NCI-H1105 treated with DMSO at 0.1 percent for 48 hours (cell line): Measurements from ENCODE around the gene MTURN.
"Not testable (repeated sequence)": the region's sequence is repeated elsewhere in the genome, so short reads cannot be mapped to it uniquely, and the experiment has no call there.

Experiments
- DNase-seq: peaks from one replicate; lab custom pipeline; 2025; lab: John Stamatoyannopoulos, UW

Gene MTURN

DNA sequence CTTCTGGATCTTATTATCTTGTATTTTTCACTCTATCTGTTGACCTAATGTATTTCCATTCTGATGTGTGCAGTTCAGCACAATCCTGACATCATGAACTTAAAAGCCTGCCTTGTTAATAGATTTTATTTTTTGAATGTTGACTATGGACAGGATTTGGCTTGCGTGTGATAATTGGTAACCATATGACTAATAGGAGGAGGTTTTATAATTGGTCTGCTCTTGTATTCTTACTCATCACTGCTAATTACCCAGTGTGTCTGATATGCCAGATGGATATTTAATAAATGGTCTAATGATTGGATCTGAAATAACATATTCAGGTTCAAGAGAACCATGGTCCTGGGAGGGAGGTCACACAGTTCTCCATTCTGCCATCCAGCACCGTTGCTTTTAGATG is 45.9 kb downstream of the MTURN start:
- DNase-seq: peak; percentile 19

DNA sequence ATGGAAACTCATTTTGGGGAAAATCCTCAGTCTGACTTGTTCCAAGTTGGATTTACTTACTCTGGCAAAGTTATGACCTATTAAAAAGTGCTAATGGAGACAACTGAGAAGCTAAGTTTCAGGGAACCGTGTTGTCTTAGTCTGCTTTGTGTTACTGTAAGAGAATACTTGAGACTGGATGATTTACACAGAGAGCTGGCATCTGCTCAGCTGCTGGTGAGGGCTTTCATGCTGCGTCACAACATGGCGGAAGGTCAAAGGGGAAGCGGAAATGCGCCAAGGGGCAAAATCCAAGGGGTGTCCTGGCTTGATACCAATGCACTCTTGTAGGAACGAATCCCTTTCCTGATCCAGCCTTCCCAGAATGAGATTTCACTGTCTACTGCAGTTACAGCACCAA is 46.4 kb downstream of the MTURN start:
- DNase-seq: no peak

DNA sequence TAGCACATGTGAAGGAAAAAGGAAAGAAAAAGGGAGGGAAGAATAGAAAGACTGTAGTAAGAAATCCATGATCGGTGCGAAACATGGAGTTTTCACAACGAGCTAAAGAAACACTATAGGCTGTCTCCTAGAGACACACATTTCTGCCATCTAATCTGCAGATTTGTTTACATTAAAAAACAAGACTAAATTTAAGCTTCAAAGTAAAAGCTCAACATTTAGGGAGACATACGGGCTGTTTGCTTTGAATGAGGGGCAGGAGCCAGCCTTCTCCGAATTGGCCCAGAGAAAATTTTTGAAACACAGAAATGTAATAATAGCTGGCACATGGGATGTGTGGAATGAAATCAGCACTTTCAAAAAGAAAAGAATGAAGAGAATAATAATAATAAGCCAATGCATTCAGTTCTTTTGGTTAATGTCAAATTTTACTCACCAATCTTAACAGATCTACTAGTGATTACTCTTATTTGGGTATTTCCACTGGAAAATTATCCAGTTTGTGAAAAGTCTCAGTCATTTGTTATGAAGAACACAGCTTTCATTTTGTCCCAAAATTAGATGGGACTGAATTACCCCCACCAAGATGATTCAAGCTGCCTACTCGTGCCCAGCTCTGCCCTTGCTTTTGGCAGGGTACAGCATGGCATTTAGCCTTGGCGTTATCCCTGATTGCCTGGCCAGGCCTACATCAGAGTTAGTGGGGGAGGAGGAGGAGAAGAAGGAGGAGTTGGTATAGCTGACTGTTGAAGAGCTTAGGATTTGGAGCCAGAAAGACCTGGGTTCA is 47.1 kb downstream of the MTURN start:
- no peak for DNase-seq

DNA sequence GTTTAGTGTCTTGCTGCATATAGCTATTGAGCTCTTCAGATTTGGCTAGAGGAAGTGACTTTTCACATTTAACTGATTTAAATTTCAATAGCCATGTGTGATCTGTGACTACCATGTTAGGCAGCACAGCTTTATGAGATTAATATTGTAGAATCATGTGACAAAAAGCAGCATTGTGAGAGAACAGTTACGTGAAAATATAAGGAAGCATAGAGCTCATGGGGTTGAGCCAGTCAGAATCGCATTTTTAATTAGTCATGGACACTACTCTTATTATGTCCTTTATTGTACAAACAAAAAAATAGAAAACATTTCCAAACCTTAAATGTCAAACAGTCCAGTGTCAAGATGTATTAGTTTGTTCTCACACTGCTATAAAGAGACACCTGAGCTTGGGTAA is 48.0 kb downstream of the MTURN start:
- DNase-seq: no peak

DNA sequence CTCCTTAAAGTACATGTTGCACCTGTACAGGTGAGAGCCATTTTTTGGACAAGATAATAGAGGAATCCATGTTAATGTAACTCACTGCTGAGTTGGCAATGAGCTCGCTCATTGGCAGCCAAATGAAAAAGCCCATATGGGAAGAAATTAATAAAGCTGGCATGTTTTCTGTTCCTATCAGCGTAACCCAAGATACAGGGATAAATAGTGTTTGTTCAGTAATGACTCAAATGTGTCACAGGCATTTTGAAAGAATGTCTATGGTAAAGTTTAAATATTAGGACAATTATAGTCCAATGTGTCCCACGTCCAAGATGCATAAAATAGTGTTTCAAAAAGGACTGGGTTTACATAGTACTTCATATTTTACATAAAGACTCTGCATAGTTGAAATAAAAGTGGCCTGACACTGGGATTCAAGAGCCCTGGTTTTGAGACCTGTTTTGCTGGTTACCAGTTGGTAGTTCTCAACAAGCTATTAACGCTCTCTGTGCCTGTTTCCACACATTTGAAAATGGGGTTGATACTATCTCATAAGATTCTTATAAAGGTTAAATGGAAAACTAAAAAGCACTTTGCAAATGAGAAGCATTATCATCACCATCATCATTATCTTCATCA is 49.1 kb downstream of the MTURN start:
- DNase-seq: no peak

DNA sequence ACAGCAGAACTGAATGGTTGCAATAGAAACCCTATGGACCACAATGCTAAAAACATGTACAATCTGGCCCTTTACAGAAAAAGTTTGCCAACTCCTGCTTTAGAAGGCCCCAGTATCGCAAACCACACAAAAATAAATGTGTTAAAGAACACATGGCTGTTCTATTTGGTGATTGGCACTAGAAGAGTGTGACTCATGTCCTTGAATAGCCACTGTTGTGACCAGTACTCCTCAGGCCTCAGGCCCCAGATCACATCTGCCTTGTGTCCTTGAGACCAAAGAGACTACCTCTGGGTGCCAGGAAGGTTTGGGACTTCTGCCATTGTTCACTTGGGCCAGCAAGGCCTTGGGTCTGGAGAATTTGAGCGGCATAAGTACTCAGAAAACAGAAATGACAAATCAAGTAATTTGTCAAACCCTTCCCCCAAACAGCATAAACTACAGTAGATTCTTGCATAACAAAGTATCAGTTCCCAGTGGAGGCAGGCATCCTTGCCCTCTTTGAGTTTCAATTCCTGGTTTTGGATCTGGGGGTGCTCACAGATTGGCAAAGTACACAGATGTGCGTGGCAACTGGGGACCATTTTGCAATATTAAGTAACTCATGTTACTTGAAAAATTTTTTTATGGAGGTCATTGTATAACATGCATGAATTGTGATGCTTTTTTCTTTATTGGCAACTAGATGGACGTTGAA is 50.2 kb downstream of the MTURN start:
- DNase-seq: no peak

DNA sequence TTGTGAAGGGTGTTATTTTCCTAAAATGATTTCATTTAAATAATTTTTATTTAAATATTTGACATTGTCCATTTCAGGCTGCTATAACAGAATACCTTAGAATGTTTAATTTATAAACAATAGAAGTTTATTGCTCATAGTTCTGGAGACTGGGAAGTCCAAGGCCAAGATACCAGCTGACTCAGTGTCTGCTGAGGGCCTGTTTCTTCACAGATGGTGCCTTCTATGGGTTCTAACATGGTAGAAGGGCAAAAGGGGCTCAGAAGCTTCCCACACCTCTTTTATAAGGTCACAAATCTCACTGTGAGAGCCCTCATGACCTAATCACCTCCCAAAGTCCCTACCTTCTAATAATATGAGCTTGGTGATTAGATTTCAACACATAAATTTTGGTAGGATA is 50.7 kb downstream of the MTURN start:
- DNase-seq: no peak

DNA sequence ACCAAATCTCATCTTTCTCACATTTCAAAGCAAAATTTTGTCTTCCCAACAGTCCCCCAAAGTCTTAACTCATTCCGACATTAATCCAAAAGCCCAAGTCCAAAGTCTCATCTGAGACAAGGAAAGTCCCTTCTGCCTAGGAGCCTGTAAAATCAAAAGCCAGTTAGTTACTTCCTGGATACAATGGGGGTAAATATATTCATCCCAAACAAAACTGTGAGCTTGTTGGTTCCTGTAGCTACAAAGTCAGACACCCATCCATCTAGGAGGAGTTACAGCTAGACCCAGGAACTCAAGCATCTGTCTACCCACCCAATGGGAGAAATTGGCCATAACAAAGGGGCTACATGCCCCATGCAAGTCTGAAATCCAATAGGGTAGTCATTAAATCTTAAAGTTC is 51.9 kb downstream of the MTURN start:
- DNase-seq: no peak

DNA sequence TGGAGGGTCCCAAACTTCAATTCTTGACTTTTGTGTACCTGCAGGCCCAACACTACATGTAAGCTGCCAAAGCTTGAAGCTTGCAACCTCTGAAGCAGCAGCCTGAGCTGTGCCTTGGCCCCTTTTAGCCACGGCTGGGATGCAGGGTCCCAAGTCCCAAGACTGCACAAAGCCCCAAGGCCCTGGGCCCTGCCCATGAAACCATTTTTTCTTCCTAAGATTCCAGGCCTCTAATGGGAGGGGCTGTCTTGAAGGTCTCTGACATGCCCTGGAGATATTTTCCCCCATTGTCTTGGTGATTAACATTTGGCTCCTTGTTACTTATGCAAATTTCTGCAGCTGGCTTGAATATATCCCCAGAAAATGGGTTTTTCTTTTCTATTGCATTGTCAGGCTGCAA is 52.7 kb downstream of the MTURN start:
- no peak for DNase-seq

DNA sequence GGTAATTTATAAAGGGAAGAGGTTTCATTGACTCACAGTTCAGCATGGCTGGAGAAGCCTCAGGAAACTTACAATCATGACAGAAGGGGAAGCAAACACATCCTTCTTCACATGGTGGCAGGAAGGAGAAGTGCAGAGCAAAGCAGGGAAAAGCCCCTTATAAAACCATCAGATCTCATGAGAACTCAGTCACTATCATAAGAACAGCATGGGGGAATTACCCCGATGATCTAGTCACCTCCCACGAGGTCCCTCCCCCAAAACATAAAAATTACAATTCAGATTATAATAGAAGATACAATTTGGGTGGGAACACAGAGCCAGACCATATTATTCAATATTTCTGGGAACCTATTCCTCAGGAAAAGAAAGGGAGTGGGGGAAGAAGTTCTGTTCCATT is 53.6 kb downstream of the MTURN start:
- DNase-seq: not testable (repeated sequence)

DNA sequence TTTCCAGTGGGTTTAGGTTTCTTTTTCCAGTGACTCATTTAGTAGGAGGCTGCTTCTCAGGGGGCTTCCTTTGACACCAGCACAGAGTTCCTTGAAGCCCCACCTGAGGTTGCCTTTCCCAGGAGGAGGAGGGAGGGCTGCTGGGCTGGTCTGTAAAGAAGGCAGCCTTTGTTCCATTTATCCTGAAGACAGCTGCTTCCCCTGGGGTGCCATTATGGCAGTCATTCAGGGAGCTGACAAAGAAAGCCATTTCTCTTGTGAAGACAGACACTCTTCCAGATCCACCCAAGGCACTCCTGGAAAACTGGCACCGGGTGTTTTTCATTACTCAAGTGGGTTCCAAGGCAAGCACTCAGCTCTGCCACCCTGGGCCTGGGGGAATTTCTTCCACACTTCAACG is 54.0 kb downstream of the MTURN start:
- DNase-seq: no peak

DNA sequence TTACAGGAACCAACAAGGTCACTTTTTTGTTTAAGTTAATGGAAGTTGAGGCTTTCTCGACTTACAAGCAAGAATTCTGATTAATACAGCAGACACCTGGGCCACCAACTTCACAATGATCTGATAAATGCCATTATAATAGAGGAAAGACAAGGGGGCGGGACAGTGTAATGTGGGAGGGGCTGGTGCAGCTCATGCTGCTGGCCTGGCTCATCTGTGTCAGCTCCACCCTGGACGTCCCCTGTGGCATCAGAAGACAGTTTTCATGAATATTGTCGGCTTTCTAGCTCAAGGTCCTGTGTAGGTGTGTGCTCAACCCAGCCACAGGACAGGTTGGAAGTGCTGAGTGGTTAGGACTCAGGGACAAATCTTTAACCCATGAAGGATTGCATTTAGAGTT is 57.0 kb downstream of the MTURN start:
- no peak for DNase-seq

DNA sequence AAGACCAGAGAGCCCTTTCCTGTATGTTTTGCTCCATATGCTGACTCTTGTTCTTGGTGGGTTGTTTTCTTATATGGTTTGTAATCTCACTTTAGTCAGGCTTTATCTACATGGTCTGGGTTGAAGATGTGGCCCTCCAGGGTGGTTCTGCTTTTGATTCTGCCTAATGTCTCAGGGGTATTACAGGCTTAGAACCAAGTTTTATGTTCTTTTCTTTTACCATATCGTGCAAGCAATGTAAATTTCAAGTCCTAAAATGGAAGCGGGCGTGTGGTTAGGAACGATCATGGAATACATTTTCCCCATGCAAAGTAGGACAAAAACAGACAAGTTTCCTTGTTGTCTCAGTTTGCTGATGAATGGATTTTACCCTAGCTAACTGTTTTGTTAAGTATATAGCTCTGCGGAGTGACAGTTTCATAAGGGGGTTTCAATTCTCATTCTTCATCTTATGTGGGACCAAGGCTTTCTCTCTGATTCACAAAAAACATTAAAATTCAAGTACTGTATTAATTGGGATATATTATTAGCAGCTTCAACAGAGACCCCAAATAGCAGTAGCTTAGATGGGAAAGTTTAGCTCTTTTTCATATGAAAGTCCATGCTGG is 58.7 kb downstream of the MTURN start:
- no peak for DNase-seq

DNA sequence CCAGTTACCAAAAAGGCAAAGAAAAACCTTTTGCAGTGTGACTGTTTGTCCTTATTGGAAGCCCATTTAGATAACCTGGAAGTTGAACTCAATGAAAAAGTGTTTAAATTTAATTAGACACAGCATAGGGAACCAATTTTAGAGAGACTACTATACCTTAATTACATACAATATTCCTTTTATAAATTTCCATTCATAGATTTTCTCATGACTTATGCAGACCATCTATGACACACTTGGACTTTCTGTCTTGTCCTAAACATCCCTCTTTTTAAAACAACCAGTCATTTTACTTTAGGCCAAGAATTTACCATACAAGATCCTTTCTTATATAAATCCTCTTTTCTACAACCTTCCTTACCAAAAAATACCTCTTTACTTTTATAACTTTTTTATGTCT is 61.6 kb downstream of the MTURN start:
- no peak for DNase-seq

DNA sequence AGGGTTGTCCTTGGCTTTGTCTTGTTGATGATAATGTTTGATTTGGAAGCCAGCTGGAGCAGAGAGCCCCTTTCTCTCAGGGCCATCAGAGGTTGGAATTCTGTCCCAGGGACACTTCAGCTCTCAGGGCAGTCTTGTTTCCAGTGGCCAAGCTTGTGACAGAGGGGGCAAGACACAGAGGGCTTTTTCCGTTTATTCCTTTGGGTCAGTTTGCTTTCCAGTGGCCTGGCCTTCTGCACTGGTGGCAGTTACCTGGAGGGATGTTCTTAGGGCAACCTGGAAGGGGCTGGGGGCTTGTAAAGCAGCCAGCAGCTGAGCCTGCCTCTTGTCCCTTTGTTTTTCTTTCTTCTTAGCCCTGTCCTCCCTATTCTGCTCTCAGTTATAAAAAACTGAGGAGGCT is 62.7 kb downstream of the MTURN start:
- no peak for DNase-seq

DNA sequence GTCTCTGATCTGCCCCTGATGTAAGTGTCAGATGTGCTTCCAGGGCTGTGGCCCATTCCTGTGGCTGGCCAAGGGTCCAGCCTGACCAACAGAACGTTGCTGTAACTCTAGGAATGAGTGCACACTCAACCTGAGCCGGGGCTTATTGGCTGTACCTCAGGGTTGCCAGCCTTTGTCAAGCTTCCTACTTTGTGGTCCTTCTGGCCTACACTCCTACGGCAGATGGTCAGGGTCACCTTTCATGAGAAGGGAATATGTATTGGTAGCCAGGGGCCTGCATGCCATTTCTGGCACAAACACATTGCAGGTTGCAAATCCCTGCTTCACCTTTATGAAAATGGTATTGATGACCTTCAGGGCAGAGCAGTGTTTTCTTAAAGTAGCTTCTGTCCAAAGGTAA is 64.5 kb downstream of the MTURN start:
- DNase-seq: no peak

DNA sequence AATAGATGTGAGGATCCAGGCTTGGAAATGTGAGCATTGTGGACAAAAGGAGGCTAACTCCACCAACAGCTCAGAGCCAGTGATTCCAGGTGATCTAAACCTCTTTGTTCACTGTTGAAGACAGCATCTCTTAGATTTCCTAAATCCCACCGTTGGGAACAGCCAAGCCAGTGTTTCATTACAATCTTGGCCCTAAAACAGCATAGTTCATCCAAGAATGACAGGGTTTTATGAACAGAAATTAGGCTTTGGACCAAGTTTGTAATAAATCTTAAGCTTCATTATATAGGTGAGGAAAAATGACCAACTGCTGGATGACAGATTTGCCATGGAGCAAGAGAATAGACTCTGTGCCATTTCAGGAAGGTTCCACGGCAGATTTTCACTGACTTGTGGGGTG is 65.8 kb downstream of the MTURN start:
- DNase-seq: no peak

DNA sequence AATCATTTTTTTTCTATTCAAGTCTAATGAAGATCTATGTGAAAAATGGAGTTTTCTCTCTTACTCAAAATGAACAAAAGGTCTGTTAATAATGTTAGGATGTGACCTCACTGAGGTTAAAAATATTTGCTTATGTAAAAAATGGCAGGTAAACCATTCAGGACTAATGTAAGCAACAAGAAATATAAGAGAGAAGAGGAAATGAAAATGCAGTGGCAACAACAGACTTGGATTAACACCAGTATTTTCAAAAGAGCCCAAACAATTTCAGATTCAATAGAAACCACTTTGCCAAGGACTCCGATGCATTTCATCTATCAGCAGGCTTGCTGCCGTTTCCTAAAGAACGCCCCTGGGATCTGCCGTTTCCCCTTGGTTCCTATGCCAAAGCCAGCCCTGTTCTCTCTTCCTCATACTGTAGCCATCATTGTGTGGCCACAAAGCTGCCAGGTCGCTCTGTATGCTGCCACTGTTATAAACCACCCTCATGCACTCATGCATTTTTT is 66.4 kb downstream of the MTURN start:
- DNase-seq: no peak

DNA sequence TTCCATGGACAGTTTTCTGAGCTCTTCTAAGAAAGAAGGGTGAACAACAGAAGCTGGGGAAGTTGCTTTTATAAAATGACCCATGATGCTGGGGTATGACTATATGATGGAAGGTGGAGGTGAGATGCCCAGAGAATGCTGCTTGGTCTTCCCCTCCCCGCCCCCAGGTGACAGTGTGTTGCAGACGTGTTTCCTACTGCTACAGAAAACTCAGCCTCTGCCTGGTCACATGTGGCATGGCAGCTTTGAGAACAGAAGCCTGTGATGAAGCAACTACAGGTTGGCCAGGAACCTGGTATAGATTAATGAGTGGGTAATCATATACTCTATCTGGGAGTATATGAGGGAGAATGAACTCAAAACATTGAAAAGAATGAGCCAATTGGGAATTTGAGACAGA is 67.1 kb downstream of the MTURN start:
- DNase-seq: no peak

DNA sequence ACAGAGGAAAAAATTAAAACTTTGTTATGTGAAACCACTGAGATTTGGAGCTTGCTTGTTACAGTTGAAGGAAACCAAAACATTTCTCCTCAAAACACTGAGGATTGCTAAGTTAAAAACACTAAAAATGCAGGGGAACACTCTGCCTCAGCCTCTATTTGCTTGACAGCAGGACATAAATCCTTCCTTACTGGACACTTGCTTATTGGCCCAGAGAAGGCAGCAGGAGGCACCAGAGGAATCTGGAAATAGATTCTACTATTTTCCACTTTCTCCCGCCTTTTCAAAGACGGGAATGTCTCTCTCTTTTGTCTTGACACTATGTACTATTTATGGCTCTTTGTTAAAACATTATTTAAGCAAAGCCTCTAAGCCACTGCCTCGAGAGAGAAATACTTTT is 67.9 kb downstream of the MTURN start:
- DNase-seq: no peak

DNA sequence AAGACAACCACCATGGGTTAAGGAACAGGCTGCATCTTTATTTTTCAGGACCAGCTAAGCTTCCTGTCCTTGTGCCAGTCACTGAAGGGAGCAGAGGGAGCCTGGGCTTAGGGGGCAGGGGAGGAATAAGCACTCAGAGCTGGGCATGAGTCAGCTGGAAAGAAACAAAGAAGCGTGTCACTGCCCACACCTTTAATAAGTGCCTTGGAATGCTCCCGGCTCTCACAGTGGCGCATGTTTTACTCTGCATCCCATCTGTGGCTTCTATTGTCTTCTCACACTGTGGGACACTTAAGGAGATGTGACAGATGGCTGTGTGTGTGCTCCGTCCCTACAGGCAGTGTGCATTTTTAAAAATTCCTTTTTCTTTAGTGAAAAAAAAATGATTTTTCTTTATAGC is 71.7 kb downstream of the MTURN start:
- no peak for DNase-seq

DNA sequence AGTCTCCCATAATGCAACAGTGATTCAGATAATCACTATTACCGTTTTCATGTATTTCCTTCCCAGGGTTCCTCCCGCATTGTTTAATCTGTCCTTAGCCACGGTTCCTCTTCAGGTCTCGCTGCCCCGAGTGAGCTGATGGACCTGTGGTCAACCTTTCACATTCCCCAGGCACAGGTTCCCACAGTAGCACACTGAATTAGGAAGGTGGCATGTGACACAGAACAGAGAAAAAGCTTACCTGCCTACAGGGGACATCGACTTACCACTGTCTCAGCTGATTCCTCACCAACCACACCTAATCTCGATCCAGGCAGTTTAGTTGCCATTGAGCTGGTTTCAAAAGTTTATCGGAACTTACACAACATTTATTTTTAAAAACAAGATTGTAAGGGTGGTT is 72.2 kb downstream of the MTURN start:
- no peak for DNase-seq

DNA sequence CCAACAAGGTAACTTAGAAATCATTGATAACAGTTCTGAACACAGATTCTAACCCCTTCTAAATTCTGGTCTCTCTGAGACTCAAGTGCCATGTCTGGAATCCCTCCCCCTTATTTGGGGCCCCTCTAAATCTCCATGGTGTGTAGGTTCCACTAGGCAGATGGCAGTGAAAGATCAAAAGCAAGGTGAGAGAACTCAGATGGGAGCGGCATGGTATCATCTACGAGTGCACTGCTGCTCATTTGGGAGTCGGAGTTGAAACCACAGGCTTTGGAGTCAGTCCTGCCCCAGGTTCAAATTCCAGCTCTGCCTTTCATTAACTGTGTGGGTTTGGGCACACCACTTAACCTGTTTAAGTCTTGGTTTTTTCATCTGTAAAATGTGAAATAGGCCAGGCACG is 72.6 kb downstream of the MTURN start:
- DNase-seq: no peak
